ENCODE results near the gene BPIFB3.

The BPIFB3 gene

DNA sequence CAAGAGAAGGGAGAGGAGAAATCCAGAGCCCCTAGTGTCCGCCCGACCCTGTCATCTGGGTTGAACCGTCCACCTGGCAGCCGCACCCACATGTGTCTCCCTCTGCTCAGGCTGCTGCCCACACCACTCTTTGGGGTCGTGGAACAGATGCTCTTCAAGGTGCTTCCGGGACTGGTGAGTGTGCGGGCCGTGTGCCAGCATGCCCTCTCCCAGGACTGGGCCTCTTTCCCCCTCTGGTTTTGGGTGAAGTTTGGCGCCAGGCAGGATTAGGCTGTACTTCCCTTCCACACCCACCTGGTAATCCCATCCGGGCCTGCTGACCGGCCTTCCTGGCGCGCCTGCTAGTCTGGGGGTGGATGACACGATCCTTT is 7.9 kb downstream of the BPIFB3 start:
- no peak for DNase-seq (ENCODE audit: low read depth in 1 of 2, low spot score in 1 of 2)

DNA sequence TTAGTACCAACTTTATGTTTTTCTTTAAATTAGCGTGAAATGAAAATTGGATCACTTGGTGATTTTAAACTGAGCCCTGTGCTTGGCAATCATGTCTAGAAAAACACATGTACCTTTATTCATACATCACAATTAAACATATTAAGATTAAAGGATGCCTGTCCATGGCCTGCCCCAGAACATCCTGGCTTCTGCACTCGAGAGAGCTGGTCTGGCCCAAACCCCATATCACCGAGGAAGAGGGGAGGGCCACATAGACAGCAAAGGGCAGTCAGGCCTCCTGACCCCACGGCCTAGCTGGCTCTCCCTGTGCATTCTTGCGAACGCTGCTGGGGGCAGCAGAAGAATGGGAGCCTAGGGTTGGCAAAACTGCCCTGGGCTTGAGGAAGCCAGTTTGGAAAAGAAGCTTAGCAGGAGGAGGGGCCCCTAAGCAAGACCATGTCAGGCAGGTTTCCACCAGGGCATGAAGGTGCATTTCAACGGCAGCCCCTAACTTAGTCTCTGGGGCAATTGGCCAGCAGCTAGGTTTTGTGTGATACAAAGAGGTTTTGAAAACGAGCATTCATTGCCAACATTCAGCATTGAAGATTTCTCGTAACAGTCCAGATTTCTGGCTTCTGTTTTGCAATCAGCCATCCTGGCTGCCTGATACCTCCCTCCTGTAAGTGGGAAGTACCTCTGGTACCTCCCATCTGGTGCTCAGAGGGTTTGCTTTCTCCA is 8.6 kb downstream of the BPIFB3 start:
- no peak for DNase-seq (ENCODE audit: low read depth in 1 of 2, low spot score in 1 of 2)

DNA sequence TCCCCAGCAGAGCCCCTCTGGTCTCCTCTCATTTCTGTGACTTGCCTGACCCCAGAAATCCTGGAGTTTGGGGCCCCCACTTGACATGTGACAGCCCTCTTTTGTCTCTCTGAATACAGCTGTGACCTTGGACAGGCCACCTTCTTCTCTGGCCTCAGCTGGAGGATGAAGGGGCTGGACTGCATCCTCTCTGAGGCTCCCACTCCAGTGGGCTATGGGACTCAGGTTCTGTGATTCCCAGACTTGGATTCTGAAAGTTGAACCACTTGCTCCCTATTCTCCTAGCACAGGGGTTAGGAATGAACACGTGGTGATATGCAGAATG is 9.1 kb downstream of the BPIFB3 start:
- no peak for DNase-seq (ENCODE audit: low read depth in 1 of 2, low spot score in 1 of 2)

DNA sequence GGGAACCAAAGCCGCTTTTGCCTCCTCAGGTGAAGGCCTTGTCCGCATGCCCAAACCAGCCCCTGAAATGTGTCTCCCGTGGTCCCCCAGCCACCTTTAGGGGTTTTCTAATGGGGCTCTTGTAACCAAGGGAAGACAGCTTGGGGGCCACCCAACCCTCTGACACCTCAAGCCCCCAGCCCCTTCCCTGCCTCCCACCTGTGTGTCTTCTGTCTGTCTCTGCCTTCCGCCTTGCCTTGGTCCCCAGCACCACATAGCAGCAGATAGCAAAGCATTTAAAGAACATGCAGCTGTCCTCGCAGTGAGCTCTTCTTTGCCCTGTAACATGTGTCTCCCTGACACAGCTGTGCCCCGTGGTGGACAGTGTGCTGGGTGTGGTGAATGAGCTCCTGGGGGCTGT is 9.6 kb downstream of the BPIFB3 start:
- no peak for DNase-seq (ENCODE audit: low read depth in 1 of 2, low spot score in 1 of 2)

DNA sequence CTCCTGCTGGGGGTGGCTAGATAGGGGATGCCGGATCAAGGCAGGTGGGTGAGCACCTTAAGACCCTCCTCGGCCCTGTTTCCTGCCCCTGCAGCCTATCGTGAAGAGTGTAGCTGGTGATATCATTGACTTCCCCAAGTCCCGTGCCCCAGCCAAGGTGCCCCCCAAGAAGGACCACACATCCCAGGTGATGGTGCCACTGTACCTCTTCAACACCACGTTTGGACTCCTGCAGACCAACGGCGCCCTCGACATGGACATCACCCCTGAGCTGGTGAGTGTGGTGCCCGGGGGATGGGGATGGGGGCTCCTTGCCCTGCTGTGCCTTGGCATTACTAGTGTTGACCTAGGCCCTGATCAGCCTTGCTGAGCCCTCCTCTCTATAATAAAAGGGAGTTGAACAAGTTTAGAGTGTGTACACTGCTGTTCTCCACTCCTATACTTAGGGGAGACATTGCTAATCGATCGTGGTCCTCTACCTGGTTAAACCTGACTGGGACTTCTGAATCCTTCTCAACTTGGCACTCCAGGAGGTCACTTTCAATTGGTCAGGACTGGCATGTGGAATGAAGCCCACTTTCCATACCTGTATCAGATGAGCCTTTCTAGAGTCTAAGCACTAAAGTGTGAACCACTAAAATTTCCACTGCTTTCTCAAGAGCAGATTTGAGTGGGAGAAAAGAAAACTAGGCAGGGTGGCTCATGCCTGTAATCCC is 11.0 kb downstream of the BPIFB3 start:
- no peak for DNase-seq (ENCODE audit: low read depth in 1 of 2, low spot score in 1 of 2)

DNA sequence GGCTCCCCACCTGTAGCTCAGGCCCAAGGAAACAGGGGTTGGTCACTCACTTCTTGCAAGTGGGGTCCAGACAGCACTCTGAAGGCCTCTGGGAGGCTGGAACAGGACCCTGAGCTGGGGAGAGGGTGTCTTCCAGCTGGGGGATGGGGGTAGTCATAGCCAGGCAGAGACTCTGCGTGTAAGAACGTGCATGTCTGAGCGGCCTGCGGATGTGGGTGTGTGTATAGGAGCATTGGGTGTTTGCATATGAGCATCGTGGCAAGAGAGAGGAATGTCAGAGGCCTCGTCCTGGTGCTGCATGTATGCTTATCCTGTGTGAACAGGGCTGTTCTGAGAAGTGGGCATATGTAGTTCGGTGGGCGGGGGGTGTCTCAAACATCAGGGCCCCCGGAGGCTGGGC is 12.1 kb downstream of the BPIFB3 start:
- no peak for DNase-seq (ENCODE audit: low read depth in 1 of 2, low spot score in 1 of 2)

DNA sequence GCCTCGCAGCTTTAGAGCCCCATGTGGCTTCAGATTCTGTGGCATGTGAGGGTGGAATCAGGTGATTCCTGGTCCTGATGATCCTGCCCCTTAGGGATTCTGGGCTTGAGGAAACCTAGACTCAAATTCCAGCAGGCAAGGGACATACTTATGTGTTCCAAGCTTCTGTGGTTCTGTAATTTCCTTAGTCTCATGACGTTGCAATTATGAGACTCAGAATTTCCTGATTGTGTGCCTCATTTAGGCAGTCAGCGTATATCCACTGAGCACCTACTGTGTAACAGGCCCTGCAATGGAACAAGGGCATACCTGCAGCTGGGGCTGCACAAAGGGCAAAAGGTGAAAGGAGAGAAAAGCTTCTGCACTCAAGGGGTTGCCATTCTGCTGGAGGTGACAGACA is 14.1 kb downstream of the BPIFB3 start:
- no peak for DNase-seq (ENCODE audit: low read depth in 1 of 2, low spot score in 1 of 2)

DNA sequence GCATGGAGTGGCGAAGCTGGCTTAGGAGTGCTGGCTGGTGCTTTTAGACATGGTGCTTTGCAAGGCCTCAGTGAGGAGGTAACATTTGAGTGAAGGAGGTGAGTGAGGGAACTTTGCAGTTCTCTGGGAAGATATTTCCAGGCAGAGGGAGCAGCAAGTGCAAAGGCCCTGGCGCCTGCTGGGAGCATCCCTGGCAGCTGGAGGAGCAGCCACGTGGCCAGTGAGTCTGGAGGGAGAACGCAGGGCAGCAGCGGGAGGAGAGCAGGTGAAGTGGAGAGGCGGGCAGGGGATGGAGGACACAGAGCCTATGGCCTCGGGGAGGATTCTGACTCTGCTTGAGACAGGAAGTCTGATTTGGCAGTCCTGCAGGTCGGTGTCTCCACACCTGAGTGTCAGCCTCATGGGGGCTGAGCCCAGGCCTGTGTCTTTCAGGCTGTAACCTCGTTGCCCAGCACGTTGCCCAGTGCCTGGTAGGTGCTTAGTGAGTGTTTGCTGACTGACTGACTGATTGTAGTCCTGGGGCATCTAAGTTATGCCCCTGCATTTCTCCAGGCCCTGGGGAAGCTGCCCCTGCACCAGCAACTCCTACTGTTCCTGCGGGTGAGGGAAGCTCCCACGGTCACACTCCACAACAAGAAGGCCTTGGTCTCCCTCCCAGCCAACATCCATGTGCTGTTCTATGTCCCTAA is 14.7 kb downstream of the BPIFB3 start:
- no peak for DNase-seq (ENCODE audit: low read depth in 1 of 2, low spot score in 1 of 2)

DNA sequence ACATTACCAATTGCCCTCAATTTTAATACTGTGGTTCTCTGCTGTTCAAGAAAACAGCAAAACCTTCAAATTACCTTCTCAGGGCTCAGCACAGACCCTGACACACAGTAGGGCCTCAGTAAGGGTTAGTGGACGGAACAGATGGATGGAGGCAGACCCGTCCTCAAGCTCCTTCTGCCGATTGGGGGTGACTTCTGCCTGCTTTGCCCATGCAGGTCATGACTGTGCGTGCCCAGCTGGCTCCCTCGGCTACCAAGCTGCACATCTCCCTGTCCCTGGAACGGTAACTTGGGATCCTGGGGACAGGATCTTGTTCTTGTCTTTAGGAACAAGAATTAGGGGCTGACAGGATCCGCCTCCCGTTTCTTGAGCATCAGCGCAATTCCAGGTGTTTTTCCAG is 16.0 kb downstream of the BPIFB3 start:
- DNase-seq (ENCODE audit: low read depth in 1 of 2, low spot score in 1 of 2) = no peak

DNA sequence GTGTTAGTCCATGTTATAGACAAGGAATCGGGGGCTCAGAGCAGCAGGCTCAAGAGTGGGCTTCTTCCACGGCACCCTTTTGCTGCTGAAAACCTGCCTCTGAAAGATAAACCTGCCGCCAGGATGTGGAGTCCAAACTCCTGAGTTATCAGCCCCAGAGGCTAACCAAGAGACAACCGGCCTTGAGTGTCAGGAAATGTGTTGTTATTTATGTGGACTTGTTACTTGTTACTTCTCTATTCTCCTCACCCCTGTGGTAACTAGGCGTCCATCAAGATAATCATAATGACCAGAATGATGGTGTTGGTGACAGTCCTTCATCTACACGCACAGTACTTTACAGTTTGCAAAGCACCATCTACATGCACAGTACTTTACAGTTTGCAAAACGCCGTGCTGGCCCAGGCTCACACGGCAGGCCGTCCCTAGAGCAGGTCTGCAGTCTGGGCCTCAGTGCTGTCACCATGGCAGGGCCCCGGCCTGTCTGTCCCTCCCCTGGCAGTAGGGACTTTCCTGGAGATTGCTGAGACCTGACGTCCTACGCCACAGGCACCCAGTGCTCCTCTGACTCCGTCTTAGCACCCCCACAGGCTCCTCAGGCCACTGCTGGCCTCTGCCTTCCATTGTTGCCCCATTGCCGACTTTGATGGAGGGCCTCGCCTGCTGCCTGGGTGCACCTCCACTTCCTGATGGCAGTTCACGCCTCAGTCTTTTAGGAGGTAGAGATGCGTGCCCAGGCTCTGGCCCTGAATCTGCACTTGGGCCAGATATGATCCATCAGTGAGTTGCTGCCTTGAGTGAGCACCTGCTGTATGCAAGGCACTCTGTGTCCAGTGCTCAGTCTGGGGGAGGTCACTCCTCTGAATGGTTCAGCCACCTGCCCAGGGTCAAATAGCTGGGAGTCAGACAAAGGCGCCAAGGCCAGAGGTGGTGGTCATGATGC is 16.7 kb downstream of the BPIFB3 start:
- no peak for DNase-seq (ENCODE audit: low read depth in 1 of 2, low spot score in 1 of 2)

DNA sequence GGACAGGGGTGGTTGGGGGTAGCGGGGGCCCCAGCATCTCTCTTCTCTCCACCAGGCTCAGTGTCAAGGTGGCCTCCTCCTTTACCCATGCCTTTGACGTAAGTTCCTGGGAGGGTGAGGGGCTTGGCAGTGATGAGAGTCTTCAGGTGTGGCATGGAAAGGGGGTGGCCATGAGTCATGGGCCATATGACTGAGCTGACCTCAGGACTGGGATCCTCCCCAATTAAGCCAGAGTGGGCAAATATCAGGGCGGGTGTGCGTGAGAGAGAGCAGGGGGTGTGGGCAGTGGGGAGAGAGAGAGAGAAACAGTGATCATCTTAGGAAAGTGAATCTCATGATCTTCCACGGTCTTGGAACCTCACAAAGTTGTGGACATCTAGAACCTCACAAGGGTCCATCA is 17.5 kb downstream of the BPIFB3 start:
- no peak for DNase-seq (ENCODE audit: low read depth in 1 of 2, low spot score in 1 of 2)

DNA sequence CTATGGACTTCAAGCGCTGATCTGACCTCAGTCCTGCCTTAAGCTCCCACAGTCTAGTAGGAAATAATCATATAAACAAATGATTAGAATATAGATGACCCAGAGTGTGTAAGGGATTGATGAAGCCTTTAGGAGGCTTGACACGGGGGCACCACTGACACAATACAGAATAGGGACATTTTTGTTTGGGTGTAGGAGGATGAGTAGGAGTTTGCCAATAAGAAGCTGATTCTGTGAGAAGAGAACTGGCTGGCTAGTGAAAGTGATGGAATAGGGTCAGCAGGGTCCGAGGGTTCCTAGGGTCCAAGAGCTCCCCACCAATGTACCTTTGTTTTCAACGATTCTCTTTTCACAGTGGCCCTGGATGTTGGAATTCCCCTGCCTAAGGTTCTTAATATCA is 18.7 kb downstream of the BPIFB3 start:
- no peak for DNase-seq (ENCODE audit: low read depth in 1 of 2, low spot score in 1 of 2)

DNA sequence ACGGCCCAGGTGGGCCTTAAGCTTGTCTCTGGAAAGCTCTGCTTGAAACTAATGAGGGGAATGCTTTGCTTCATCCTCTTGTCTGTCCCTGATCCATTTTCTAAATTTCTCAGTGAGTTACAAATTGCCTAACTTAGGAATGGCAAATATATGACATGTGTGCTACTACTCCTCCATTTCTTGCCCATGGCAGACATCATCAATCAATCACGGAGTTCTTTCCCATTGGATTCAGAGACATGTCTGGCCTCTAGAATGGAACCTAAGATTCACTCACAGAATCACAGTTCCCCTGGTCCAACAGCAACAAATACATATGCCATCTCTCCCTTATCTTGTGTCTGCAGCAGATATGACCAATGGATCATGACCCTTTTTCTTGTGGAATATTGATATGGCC is 19.1 kb downstream of the BPIFB3 start:
- no peak for DNase-seq (ENCODE audit: low read depth in 1 of 2, low spot score in 1 of 2)

DNA sequence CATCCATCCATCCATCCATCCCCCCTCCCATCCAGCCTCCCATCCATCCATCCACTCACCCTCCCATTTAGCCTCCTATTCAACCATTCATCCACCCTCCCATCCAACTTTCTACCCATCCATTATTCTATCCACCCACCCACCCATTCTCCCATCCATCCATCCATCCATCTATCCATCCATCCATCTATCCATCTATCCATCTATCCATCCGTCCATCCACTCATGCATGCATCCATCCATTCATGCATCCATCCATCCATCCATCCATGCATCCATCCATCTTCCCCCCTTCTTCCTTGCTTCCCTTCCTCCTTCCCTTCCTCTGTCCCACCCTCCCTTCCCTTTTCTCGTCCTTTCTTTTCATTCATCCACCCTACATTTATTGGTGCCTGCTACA is 21.0 kb downstream of the BPIFB3 start:
- DNase-seq (ENCODE audit: low read depth in 1 of 2, low spot score in 1 of 2) = no peak

DNA sequence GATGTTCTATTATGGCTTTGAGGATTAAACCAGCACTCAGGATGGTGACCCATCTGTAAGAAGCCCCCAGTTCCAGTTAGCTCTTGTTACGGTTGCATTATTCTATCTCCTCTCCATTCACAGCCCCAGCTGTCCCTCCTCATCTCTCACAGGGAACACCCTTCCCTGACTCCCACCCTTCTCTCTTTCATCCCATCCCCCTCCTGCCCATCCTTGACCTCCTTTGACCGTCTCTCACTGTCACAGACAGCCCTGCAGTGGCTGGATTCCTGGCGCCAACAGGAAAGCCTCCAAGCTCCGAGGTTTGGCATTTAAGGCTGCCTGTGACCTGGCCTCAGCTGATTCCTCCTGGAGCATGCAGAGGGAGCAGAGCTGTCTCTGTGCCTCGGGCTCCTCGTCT is 21.6 kb downstream of the BPIFB3 start:
- DNase-seq (ENCODE audit: low read depth in 1 of 2, low spot score in 1 of 2) = no peak

DNA sequence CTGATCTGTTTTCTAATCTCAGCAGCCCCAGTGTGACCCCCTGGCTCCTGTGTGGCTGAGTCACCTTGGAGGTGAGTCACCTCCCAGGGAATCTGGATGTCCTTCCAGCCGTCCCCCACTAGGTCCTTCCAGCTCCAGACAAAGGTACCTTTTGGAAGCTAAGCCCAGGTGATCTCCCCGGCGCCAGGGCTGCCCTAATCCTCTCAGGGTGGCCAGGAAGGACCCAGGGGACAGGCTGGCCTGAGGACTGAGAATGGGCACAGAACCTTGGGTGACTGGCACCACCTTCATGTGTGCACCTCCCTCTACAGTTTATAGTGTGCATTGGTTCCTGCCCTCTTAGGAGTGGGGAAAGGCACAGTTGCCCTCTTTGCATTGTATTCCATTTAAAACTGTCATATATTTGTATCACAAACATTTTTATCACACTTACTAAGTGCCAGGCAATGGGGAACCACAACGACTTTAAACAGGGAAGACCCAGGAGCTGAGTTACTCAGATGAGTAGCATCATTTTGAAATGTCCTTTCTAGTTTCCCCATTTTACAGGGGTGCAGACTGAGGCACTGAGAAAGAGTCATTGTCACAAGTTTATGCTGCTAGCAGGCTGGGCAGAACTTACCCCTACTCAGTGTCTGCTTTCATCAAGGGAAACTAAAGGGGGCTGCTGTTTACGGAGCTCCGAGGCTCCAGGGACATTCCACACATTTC is 23.1 kb downstream of the BPIFB3 start:
- no peak for DNase-seq (ENCODE audit: low read depth in 1 of 2, low spot score in 1 of 2)

DNA sequence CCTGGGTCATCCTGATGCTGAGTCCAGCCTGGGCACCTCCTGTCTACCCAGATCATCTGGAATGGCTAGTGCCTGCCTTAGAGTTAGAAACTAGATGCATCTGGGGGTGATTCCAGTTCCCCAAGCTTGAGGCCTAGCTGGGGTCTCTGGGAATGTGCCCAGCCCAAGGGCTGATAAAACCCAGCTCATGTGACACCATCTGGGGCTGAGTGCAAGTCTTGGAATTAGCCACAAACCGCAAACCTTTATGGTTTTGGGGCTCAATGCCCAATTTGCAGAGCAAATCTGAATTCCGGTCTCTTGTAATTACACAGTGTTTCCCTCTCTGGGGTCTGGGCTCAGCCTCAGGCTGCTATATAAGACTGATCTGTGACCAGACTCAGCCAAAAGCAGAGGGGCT is 25.6 kb downstream of the BPIFB3 start, which contains the start of gene BPIFB4:
Gene BPIFB4 (plus strand): TSS at position 385 of the 400 bp plus-strand sequence. CDS start 1,884 bp downstream, outside the sequence.
- DNase-seq (ENCODE audit: low read depth in 1 of 2, low spot score in 1 of 2) = no peak

DNA sequence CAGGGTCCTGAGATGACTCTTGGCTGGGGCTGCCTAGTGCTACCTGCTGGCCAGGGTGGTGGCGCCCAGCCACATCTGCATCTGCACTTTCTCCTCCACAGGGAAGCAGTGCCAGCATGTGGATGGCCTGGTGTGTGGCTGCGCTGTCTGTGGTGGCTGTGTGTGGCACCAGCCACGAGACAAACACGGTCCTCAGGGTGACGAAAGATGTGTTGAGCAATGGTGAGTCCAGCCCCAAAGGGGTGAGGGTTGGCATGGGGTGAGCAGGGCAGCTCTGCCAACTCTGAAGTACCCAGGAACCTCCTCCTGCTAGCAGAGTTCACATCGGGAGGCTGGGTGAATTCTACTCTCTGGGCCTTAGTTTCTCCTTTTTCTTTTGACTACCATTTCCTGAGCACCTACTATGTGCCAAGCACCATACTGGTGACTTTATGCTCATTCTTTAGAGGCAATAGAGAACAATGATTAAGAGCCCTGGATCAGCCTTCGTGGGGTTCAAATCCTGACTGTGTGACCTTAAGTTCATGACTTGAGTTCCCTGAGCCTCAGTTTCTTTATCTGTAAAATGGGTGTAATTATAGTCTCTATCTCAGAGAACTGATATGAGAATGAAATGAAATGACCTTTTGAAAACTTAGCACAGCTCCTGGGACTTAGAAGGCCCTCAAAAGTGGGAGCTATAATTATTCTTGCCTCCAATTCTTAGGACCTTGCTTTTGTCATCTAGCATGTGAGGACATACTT is 27.9 kb downstream of the BPIFB3 start:
- DNase-seq (ENCODE audit: low read depth in 1 of 2, low spot score in 1 of 2) = no peak

DNA sequence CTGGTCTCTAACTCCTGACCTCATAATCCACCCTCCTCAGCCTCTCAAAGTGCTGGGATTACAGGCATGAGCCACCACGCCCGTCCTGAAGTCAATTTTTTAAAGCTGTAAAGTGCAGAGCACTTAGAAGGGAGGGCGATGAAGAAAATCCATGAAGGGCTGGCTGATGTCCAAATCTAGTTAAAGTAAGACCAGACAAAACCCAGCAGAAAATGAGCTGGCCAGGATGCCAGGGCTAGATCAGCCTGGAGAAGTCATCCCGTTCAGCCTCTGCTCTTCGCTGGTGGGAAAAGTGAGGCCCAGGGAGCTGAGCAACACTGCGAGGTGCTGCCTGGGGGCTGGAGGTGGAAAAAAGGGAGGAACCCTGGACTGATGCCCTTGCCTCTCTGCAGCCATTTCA is 28.8 kb downstream of the BPIFB3 start:
- DNase-seq (ENCODE audit: low read depth in 1 of 2, low spot score in 1 of 2) = no peak
